ENCODE results near the gene PLEKHG5. TPM values are rescaled to one million over a fixed set of nuclear protein-coding genes. Genes with fewer than 3 reads are reported as not detected.

Gene PLEKHG5
- total and polyA plus RNA-seq, 2 donors (not counting 1 experiment from before 2014, with no cell fraction given): 0.13 to 0.20 TPM

GRCh38 chr1:6495540-6496364 is 4.3 kb upstream of the PLEKHG5 start:
- no peak overlapping the region for H3K27ac ChIP-seq (ENCODE audit: low read length in 2 of 2)
- TF ChIP-seq CTCF (IDR thresholded peaks at IDR 0.05) (no peak), EZH2 (IDR thresholded peaks at IDR 0.05; ENCODE audit: borderline replicate concordance, insufficient read depth, low read depth, low read length, poor library complexity, severe bottlenecking) (no peak)
- Mint-ChIP-seq H3K27me3 (peaks cover 26% of the 10 kb centered on the region), H3K4me3 (peak overlapping the region; percentile 63), H3K4me1 (peaks cover 21% of the 10 kb centered on the region), H3K27ac (no peak overlapping the region), H3K9me3 (ENCODE audit: insufficient read depth) (no peaks in the 10 kb centered on the region)
- DNase-seq: no peak
- H3K79me2 ChIP-seq (ENCODE audit: control insufficient read depth, insufficient read depth, low read length): no peaks in the 10 kb centered on the region
- 77% methylated on average over 14 of the region's 14 CpGs for WGBS (ENCODE audit: insufficient coverage)
- ChIA-PET POLR2A (no interaction called here), CTCF (interaction anchor here (1.5 kb wide), 1 partner anchor 10 kb away, joined by 3 read pairs; no protein-coding TSS in a partner anchor)
- ATAC-seq (ENCODE audit: low read depth): no peak
- H3K27me3 ChIP-seq (replicated peaks in 1 of 4; ENCODE audit: control extremely low read depth in 1 of 4, control insufficient read depth in 3 of 4, insufficient read depth in 4 of 4, low read length in 3 of 4): peaks cover 0 to 38% (median 12%) of the 10 kb centered on the region in 4 experiments
- peak overlapping the region; percentile 89 for H3K4me2 ChIP-seq (replicated peaks; ENCODE audit: low read depth, low read length, poor library complexity, severe bottlenecking)
- H3K9me3 ChIP-seq (ENCODE audit: control extremely low read depth in 1 of 3, control insufficient read depth in 2 of 3, insufficient read depth in 1 of 3, low read length in 2 of 3): no peaks in the 10 kb centered on the region
- no peaks in the 10 kb centered on the region for H3K36me3 ChIP-seq (replicated peaks in 1 of 2; ENCODE audit: control extremely low read depth in 1 of 2, control insufficient read depth in 1 of 2, extremely low read depth in 1 of 2, insufficient read depth in 2 of 2, low read length in 1 of 2)
- H4K20me1 ChIP-seq (ENCODE audit: control insufficient read depth, insufficient read depth, low read length, poor library complexity, severe bottlenecking): no peaks in the 10 kb centered on the region
- intact Hi-C loops (cut with micrococcal nuclease): no loop called here
- H2AFZ ChIP-seq (ENCODE audit: insufficient read depth, low read depth, low read length, poor library complexity, severe bottlenecking): no peak overlapping the region
- no peak overlapping the region for H3K4me3 ChIP-seq (ENCODE audit: control extremely low read depth in 1 of 5, extremely low read depth in 1 of 5, insufficient read depth in 1 of 5, low read depth in 2 of 5, low read length in 4 of 5)
- H3K9ac ChIP-seq (ENCODE audit: low read length): no peak overlapping the region
- peaks cover 17 to 23% of the 10 kb centered on the region in 2 donors for H3K4me1 ChIP-seq (ENCODE audit: control insufficient read depth in 2 of 2, insufficient read depth in 2 of 2, low read length in 2 of 2)

GRCh38 chr1:6495041-6495441 is 3.6 kb upstream of the PLEKHG5 start:
- peaks cover 23% of the 10 kb centered on the region for H3K4me1 Mint-ChIP-seq
- Histone ChIP-seq H3K27ac (ENCODE audit: low read length in 2 of 2) (no peak overlapping the region), H3K4me3 (ENCODE audit: control extremely low read depth in 1 of 5, extremely low read depth in 1 of 5, insufficient read depth in 1 of 5, low read depth in 2 of 5, low read length in 4 of 5) (no peak overlapping the region), H3K79me2 (ENCODE audit: control insufficient read depth, insufficient read depth, low read length) (no peaks in the 10 kb centered on the region), H2AFZ (ENCODE audit: insufficient read depth, low read depth, low read length, poor library complexity, severe bottlenecking) (no peak overlapping the region), H3K9me3 (ENCODE audit: control extremely low read depth in 1 of 3, control insufficient read depth in 2 of 3, insufficient read depth in 1 of 3, low read length in 2 of 3) (no peaks in the 10 kb centered on the region), H3K36me3 (replicated peaks in 1 of 2; ENCODE audit: control extremely low read depth in 1 of 2, control insufficient read depth in 1 of 2, extremely low read depth in 1 of 2, insufficient read depth in 2 of 2, low read length in 1 of 2) (no peaks in the 10 kb centered on the region), H3K9ac (ENCODE audit: low read length) (no peak overlapping the region), H3K4me1 (ENCODE audit: control insufficient read depth in 2 of 2, insufficient read depth in 2 of 2, low read length in 2 of 2) (peaks cover 20 to 30% of the 10 kb centered on the region in 2 donors), H3K4me2 (replicated peaks; ENCODE audit: low read depth, low read length, poor library complexity, severe bottlenecking) (no peak overlapping the region), H3K27me3 (replicated peaks in 1 of 4; ENCODE audit: control extremely low read depth in 1 of 4, control insufficient read depth in 3 of 4, insufficient read depth in 4 of 4, low read length in 3 of 4) (peaks cover 0 to 38% (median 12%) of the 10 kb centered on the region in 4 experiments), H4K20me1 (ENCODE audit: control insufficient read depth, insufficient read depth, low read length, poor library complexity, severe bottlenecking) (no peaks in the 10 kb centered on the region)
- WGBS (ENCODE audit: insufficient coverage): 36% methylated on average over 6 of the region's 13 CpGs
- CTCF ChIA-PET: interaction anchor here (1.5 kb wide), 1 partner anchor 9 kb away, joined by 3 read pairs; no protein-coding TSS in a partner anchor
- H3K27me3 Mint-ChIP-seq: peaks cover 23% of the 10 kb centered on the region
- H3K4me3 Mint-ChIP-seq: no peak overlapping the region
- no peak for TF ChIP-seq EZH2 (IDR thresholded peaks at IDR 0.05; ENCODE audit: borderline replicate concordance, insufficient read depth, low read depth, low read length, poor library complexity, severe bottlenecking)
- no peak for TF ChIP-seq CTCF (IDR thresholded peaks at IDR 0.05)
- intact Hi-C loops (cut with micrococcal nuclease): no loop called here
- DNase-seq (no peak), ATAC-seq (ENCODE audit: low read depth) (no peak)
- POLR2A ChIA-PET: no interaction called here
- H3K9me3 Mint-ChIP-seq (ENCODE audit: insufficient read depth): no peaks in the 10 kb centered on the region
- no peak overlapping the region for H3K27ac Mint-ChIP-seq

Measured in B cell (primary cell).